Spinal cord (tissue), 10 donors: ENCODE measurements around the gene TRUB2. TPM values are rescaled to one million over a fixed set of nuclear protein-coding genes. Genes with fewer than 3 reads are reported as not detected.

Experiments
- DNase-seq, 6 donors: peaks; one replicate each; pipeline versions ENCODE4 v3.0.0 to v3.0.0-alpha.2; 2013 to 2015; ENCODE audit warnings: low spot score in 6 of 6, low read depth in 4 of 6
- H3K27ac ChIP-seq: one replicate; pipeline ENCODE4 v1.5.1; 2013; ENCODE audit warnings: low read depth, low read length, control low read depth
- H3K27me3 ChIP-seq: one replicate; pipeline ENCODE4 v1.6.1; 2013; ENCODE audit warnings: low read length; ENCODE audit not compliant: control insufficient read depth, insufficient read depth
- H3K36me3 ChIP-seq: one replicate; pipeline ENCODE4 v1.6.1; 2013; ENCODE audit warnings: low read length; ENCODE audit not compliant: control insufficient read depth, insufficient read depth
- H3K4me1 ChIP-seq: one replicate; pipeline ENCODE4 v1.6.1; 2013; ENCODE audit warnings: low read length; ENCODE audit not compliant: control insufficient read depth, insufficient read depth
- H3K4me3 ChIP-seq: one replicate; pipeline ENCODE4 v1.5.1; 2013; ENCODE audit warnings: low read depth, low read length, control low read depth
- H3K9me3 ChIP-seq: one replicate; pipeline ENCODE4 v1.6.1; 2013; ENCODE audit warnings: low read length; ENCODE audit not compliant: control insufficient read depth, insufficient read depth
- WGBS: methylation state at CpG from one replicate; pipeline ENCODE4 v1.1.5; 2013; ENCODE audit warnings: missing lambda C conversion rate; ENCODE audit not compliant: insufficient coverage; 5-methylcytosine and 5-hydroxymethylcytosine counted together
- polyA plus RNA-seq, 2 donors: library from polyadenylated mRNA; unstranded; fragments of 120-200 nt; gene quantifications; one replicate each; pipeline ENCODE4 v1.2.1, GENCODE V29; 2013; ENCODE audit not compliant: insufficient read length in 2 of 2
- total RNA-seq, 2 donors: library from RNA; depleted of rRNA in 1 of 2; stranded (reverse); fragments of 120-200 nt in 1 of 2; fragments of >200 nt in 1 of 2; gene quantifications; one replicate each; pipeline versions ENCODE4 v1.2.3 to v1.2.4, GENCODE V29; 2013 to 2014
- donor health status: healthy.

The TRUB2 gene
- total and polyA plus RNA-seq, 4 donors = 20.5 to 46.3 (median 39.7) TPM

- peaks cover 18% of the 10 kb centered on the region for H3K4me1 ChIP-seq
- no peak overlapping the region for H3K4me3 ChIP-seq
- WGBS = 95% methylated on average over 13 of the region's 13 CpGs
- no peak overlapping the region for H3K27ac ChIP-seq
- DNase-seq = no peak
- H3K27me3 ChIP-seq = no peaks in the 10 kb centered on the region
- H3K36me3 ChIP-seq = peaks cover 50% of the 10 kb centered on the region
- H3K9me3 ChIP-seq = no peaks in the 10 kb centered on the region
Measured at GRCh38 chr9:128325629-128326028, 3.4 kb upstream of the TRUB2 start.

- no peaks in the 10 kb centered on the region for H3K9me3 ChIP-seq
- H3K4me1 ChIP-seq = peaks cover 18% of the 10 kb centered on the region
- DNase-seq = no peak
- peaks cover 59% of the 10 kb centered on the region for H3K36me3 ChIP-seq
- no peak overlapping the region for H3K4me3 ChIP-seq
- H3K27ac ChIP-seq = no peak overlapping the region
- no CpG with 5 or more reads among the region's 1 CpG for WGBS
- H3K27me3 ChIP-seq = no peaks in the 10 kb centered on the region
Measured at GRCh38 chr9:128324401-128324800, 2.2 kb upstream of the TRUB2 start.

GRCh38 chr9:128323791-128324190 is 1.5 kb upstream of the TRUB2 start:
- Histone ChIP-seq H3K4me3 (peak overlapping the region; percentile 63), H3K36me3 (peaks cover 58% of the 10 kb centered on the region), H3K4me1 (peaks cover 18% of the 10 kb centered on the region), H3K27me3 (no peaks in the 10 kb centered on the region), H3K9me3 (no peaks in the 10 kb centered on the region), H3K27ac (no peak overlapping the region)
- DNase-seq = no peak
- WGBS = 100% methylated on average over 1 of the region's 12 CpGs

DNA sequence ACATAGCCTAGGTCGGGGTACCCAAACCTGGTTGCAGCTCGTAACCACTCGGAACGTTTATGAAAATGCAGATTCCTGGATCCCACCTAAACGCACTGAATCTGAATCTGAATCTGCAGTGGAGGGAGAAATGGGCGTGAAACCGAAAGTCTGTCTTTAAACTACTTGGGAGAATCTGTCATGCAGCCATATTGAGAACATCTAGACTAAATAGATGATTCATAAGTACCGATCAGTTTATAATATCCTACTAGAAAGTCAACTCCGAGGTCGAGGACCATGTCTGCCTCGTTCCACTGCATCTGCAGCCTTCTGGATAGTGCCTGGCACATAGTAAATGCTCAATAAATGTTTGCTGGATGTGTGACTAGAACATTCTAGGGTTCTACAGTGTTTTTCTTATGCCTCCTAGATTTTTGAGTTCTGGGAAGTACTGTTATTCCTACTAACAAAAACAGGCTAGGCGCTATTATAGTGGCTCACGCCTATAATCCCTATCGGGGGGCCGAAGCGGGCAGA is 1.0 kb upstream of the TRUB2 start:
- H3K27ac ChIP-seq = peak overlapping the region; percentile 95
- peak overlapping the region; percentile 63 for H3K4me3 ChIP-seq
- no peaks in the 10 kb centered on the region for H3K9me3 ChIP-seq
- WGBS = 4% methylated on average over 5 of the region's 16 CpGs
- no peaks in the 10 kb centered on the region for H3K27me3 ChIP-seq
- peaks cover 54% of the 10 kb centered on the region for H3K36me3 ChIP-seq
- peaks cover 18% of the 10 kb centered on the region for H3K4me1 ChIP-seq
- no peak for DNase-seq

- 1% methylated on average over 21 of the region's 21 CpGs for WGBS
- DNase-seq = peak in 1 of 6 donors; percentile 13
- H3K4me1 ChIP-seq = peaks cover 22% of the 10 kb centered on the region
- H3K9me3 ChIP-seq = no peaks in the 10 kb centered on the region
- H3K27ac ChIP-seq = peak overlapping the region; percentile 95
- H3K27me3 ChIP-seq = no peaks in the 10 kb centered on the region
- H3K4me3 ChIP-seq = peak overlapping the region; percentile 63
- H3K36me3 ChIP-seq = peaks cover 47% of the 10 kb centered on the region
Measured at GRCh38 chr9:128321879-128322403, 306 bp downstream of the TRUB2 start.

DNA sequence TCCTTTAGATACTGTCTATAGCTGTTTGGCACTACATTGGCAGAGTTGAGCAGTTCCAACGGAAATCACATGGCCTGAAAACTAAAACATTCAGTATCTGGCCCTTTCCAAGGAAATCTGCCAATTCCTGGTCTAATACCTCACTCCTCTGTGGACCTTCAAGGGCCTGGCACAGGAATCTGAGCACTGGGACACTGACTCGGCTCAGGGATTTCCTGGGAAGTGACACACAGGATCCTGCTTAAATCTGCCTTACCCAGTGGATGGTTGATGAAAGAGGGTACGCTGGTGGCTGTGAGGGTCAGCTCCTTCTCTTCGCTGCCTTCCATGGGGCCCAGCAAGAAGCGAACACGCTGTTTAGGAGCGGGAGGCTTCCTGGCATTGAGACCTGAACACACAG is 904 bp downstream of the TRUB2 start:
- WGBS = 92% methylated on average over 1 of the region's 7 CpGs
- Histone ChIP-seq H3K4me3 (peak overlapping the region; percentile 63), H3K4me1 (peaks cover 24% of the 10 kb centered on the region), H3K9me3 (no peaks in the 10 kb centered on the region), H3K27me3 (no peaks in the 10 kb centered on the region), H3K27ac (no peak overlapping the region), H3K36me3 (peaks cover 47% of the 10 kb centered on the region)
- no peak for DNase-seq

GRCh38 chr9:128317629-128318028 is 4.6 kb downstream of the TRUB2 start:
- no peaks in the 10 kb centered on the region for H3K9me3 ChIP-seq
- no peak overlapping the region for H3K27ac ChIP-seq
- no peaks in the 10 kb centered on the region for H3K27me3 ChIP-seq
- DNase-seq = no peak
- H3K36me3 ChIP-seq = peaks cover 61% of the 10 kb centered on the region
- peaks cover 23% of the 10 kb centered on the region for H3K4me1 ChIP-seq
- WGBS = no CpG with 5 or more reads among the region's 2 CpGs
- H3K4me3 ChIP-seq = no peak overlapping the region

DNA sequence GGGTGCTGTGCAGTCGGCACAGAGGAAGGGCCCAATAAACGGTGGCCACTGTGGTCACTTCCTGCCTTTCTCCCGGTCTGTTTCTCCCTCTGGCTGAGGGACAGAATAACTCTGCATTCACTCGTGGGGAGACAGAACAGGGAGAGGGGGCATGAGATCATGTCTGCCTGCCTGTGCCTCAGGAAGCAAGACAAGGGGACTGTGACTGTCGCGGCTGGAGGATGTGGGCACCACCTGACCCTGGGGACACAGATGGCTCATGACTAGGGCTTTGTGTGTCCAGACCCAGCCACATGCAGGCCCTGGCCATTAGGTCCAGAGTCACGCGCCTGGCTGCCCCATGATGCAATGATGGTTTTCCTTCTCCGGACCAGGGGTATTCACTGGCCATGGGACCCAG is 5.8 kb downstream of the TRUB2 start:
- no peaks in the 10 kb centered on the region for H3K27me3 ChIP-seq
- no peaks in the 10 kb centered on the region for H3K9me3 ChIP-seq
- WGBS = 68% methylated on average over 8 of the region's 9 CpGs
- H3K4me1 ChIP-seq = peaks cover 18% of the 10 kb centered on the region
- H3K36me3 ChIP-seq = peaks cover 68% of the 10 kb centered on the region
- H3K27ac ChIP-seq = no peak overlapping the region
- no peak overlapping the region for H3K4me3 ChIP-seq
- DNase-seq = peak in 1 of 6 donors; percentile 51

- no peak for DNase-seq
- peaks cover 16% of the 10 kb centered on the region for H3K4me1 ChIP-seq
- WGBS = 100% methylated on average over 3 of the region's 4 CpGs
- H3K27me3 ChIP-seq = no peaks in the 10 kb centered on the region
- H3K36me3 ChIP-seq = peaks cover 73% of the 10 kb centered on the region
- no peak overlapping the region for H3K4me3 ChIP-seq
- H3K9me3 ChIP-seq = no peaks in the 10 kb centered on the region
- H3K27ac ChIP-seq = no peak overlapping the region
Measured at GRCh38 chr9:128314697-128315096, 7.5 kb downstream of the TRUB2 start.

GRCh38 chr9:128310461-128310860 is 11.8 kb downstream of the TRUB2 start:
- Histone ChIP-seq H3K27me3 (no peaks in the 10 kb centered on the region), H3K4me1 (peaks cover 10% of the 10 kb centered on the region), H3K4me3 (no peak overlapping the region), H3K36me3 (peaks cover 76% of the 10 kb centered on the region), H3K27ac (no peak overlapping the region), H3K9me3 (no peaks in the 10 kb centered on the region)
- WGBS = 83% methylated on average over 10 of the region's 10 CpGs
- DNase-seq = no peak
